ENCODE results near the gene EIF2B4.

Gene EIF2B4

GRCh38 chr2:27379836-27380625 lies 9.9 kb upstream of the EIF2B4 start:
- Mint-ChIP-seq H3K27ac (peak overlapping the region; percentile 92 to 96), H3K27me3 (no peaks in the 10 kb centered on the region), H3K4me1 (peaks cover 55% of the 10 kb centered on the region), H3K4me3 (peak overlapping the region; percentile 90 to 93), H3K9me3 (no peaks in the 10 kb centered on the region)
- peak; percentile 70 for ATAC-seq
- DNase-seq: peak in 1 of 2 donors; percentile 69

GRCh38 chr2:27379383-27379835 lies 9.3 kb upstream of the EIF2B4 start:
- DNase-seq: no peak

DNA sequence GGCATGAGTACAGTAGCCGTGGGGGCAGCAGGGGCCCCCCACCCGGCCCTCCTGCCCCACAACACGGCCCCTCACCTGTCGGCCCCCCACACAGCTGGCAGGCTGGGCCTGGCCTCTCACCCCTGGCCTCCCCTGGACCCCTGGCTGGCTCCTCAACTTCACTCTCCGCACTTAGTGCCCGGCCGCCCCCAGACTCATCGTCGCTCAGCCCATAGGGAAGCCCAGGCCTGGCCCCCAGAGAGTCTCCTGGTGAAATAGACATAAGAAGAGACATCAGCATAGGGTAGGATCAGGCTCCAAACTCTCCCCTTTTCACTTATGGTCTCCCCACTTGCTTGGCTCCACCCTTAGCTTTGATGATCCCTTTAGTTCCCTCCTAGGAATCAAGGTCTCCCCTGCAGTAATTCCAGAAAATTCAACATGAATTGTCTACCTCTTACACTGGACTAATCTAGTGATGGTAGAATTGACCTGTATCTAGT lies 8.7 kb upstream of the EIF2B4 start:
- ATAC-seq: no peak
- Mint-ChIP-seq H3K27ac (peak overlapping the region in 1 of 2 donors; percentile 96), H3K4me3 (peak overlapping the region; percentile 90 to 93)

More at GRCh38 chr2:27379383-27379835, 9.3 kb upstream of the EIF2B4 start:
- peaks cover 59% of the 10 kb centered on the region for H3K4me1 Mint-ChIP-seq
- H3K9me3 Mint-ChIP-seq: no peaks in the 10 kb centered on the region
- no peak for ATAC-seq
- H3K27me3 Mint-ChIP-seq: no peaks in the 10 kb centered on the region
- H3K4me3 Mint-ChIP-seq: peak overlapping the region; percentile 90 to 93
- peak overlapping the region; percentile 92 to 96 for H3K27ac Mint-ChIP-seq

DNA sequence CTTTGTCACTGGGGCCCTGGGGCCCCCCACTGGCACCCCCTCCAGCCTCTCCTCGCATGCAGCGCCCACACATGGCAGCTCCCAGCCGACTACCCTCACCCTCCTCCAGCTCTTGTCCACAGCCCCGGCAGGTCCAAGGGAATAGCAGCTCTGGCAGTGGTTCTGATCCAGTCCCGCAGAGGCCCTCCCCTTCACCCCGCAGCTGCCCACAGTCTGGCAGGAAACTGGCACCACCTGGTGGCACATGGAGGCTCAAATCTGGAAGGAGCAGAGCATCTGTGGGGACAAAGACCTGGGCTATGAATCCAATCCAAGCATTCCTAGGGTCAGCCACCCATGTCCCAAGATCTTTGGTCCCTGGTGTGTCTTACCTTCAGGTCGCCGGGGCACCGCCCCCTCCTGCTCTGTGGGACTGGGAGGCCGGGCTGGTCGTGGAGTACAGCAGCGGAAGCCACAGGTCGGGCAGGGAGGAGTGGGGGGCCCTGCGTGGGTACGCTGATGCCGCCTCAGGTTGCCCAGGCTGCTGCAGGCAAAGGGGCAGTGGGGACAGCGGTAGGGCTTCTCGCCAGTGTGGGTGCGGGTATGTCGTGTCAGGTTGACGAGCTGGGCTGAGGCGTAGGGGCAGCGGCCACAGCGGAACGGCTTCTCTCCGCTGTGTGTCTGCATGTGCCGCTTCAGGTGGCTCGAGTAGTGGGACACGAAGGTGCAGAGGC lies 8.1 kb upstream of the EIF2B4 start:
- H3K27ac Mint-ChIP-seq: no peak overlapping the region
- no peak for DNase-seq
- no peak overlapping the region for H3K4me3 Mint-ChIP-seq
- no peaks in the 10 kb centered on the region for H3K27me3 Mint-ChIP-seq
- ATAC-seq: no peak
- H3K9me3 Mint-ChIP-seq: no peaks in the 10 kb centered on the region
- peaks cover 58% of the 10 kb centered on the region for H3K4me1 Mint-ChIP-seq

More for the DNA sequence above, 8.7 kb upstream of the EIF2B4 start:
- H3K9me3 Mint-ChIP-seq: no peaks in the 10 kb centered on the region
- H3K4me1 Mint-ChIP-seq: peaks cover 56% of the 10 kb centered on the region
- no peak for DNase-seq
- H3K27me3 Mint-ChIP-seq: no peaks in the 10 kb centered on the region

DNA sequence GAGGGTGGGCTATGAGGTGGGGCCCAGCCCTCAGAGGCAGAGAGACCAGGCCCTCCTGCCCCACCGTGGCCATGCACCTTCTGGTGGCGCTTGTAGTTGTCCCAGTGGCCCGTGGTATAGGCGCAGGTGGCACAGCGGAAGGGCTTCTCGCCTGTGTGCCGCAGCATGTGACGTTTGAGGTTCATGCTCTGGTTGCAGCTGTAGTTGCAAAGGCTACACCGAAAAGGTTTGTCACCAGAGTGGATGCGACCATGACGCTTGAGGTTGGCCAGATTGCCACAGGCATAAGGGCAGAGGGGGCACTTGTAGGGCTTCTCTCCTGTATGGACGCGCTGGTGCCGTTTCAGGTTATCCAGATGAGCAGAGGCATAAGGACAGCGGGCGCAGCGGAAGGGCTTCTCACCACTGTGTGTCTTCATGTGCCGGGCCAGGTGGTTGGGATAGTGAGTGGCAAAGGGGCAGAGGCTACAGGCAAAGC lies 7.5 kb upstream of the EIF2B4 start:
- no peaks in the 10 kb centered on the region for H3K9me3 Mint-ChIP-seq
- H3K4me1 Mint-ChIP-seq: peaks cover 64% of the 10 kb centered on the region
- peak overlapping the region in 1 of 2 donors; percentile 24 for H3K4me3 Mint-ChIP-seq
- H3K27me3 Mint-ChIP-seq: no peaks in the 10 kb centered on the region
- peak overlapping the region; percentile 5 to 24 for H3K27ac Mint-ChIP-seq
- no peak for DNase-seq
- ATAC-seq: no peak

DNA sequence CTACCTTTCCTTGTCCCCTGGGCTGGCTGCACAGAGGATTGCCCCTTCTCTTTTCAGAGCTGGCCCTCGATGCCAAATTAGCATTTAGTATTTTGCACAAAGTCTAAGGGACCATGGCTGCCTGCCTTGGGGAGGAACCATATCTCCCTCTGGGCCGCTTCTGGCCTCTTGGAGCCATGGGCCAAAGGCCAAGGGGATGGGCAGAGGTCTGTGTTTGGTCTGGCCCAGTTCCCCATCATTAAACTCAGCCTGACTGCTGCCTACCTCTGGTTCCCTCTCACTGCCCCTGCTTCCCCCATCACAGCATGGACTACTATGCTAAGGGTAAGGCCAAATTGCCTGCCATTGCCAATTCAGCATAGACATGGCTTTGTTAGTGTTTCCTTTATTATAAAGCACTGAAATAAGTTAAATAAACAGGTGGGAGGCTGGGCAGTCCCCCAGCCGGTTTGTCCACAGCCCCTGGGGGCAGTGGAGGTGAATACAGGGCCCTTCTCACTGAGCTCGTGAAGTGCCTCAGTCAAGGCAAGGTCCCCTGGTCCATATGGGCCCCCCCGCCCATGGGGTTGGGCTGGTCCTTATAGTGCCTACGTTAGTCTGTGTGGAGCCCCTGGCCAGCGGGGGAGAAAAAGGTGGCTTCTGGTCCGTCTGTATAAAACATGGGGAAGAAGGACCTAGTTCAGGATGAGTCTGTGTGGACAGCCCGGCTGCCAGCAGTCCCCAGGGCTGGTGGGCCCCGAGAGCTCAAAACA lies 6.9 kb upstream of the EIF2B4 start:
- Mint-ChIP-seq H3K4me3 (no peak overlapping the region), H3K4me1 (peaks cover 70% of the 10 kb centered on the region), H3K27me3 (no peaks in the 10 kb centered on the region), H3K9me3 (no peaks in the 10 kb centered on the region), H3K27ac (peak overlapping the region in 1 of 2 donors; percentile 48)
- no peak for DNase-seq
- ATAC-seq: no peak

- H3K4me3 Mint-ChIP-seq: no peak overlapping the region
- H3K4me1 Mint-ChIP-seq: peaks cover 73% of the 10 kb centered on the region
- H3K9me3 Mint-ChIP-seq: no peaks in the 10 kb centered on the region
- DNase-seq (no peak), ATAC-seq (no peak)
- no peaks in the 10 kb centered on the region for H3K27me3 Mint-ChIP-seq
- H3K27ac Mint-ChIP-seq: peak overlapping the region in 1 of 2 donors; percentile 48
Measured at GRCh38 chr2:27376151-27376865, 6.2 kb upstream of the EIF2B4 start.

DNA sequence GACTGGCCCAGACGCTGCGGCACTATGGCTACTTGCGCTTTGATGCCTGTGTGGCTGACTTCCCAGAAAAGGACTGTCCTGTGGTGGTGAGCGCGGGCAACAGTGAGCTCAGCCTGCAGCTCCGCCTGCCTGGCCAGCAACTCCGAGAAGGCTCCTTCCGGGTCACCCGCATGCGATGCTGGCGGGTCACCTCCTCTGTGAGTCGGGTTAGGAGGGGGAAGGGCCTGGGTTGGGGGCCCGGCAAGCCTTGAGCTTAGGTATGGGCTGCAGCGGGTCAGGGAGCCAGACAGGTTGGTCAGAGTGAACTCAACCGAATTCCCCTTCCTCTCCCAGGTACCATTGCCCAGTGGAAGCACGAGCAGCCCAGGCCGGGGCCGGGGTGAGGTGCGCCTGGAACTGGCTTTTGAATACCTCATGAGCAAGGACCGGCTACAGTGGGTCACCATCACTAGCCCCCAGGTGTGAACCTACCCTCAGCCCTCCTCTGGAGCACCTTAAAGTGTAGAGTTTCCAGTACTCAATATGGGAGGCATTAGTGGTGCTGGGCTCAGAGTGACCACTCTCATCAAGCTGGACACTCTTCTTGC lies 5.5 kb upstream of the EIF2B4 start:
- Mint-ChIP-seq H3K4me3 (no peak overlapping the region), H3K27me3 (no peaks in the 10 kb centered on the region), H3K4me1 (peaks cover 68% of the 10 kb centered on the region), H3K27ac (peak overlapping the region in 1 of 2 donors; percentile 75), H3K9me3 (no peaks in the 10 kb centered on the region)
- ATAC-seq (no peak), DNase-seq (no peak)

DNA sequence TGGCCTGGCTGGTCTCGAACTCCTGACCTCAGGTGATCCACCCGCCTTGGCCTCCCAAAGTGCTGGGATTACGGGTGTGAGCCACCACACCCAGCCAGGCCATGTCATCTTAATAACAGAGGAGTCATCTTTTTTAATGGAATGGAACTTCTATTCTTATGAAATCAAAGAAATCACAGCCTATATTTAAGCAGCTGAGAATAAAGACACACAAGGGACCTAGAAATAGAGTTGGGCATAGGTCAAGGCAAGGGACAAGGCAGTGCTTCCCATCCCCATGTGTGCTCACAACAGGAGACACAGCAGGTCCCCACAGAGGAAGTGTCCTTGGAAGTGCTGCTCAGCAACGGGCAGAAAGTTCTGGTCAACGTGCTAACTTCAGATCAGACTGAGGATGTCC lies 3.4 kb upstream of the EIF2B4 start:
- no peak overlapping the region for H3K27ac Mint-ChIP-seq
- no peak for DNase-seq

DNA sequence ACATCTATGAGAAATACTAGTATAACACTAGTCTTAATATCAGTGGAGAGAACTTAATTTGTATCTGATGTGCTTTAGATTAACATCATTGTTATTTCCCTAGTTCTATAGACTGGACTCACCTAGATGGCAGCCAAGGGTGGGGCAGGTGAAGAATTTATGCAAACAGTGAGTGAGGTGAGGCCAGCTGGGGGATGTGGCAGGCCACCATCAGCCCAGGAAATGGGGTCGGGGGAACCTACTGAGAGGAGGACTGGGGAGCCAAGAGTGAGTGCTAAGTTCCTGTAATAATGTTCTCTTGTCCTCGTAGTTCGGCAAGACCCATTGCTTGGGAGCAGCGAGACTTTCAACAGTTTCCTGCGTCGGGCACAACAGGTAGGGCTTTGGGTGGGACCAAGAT lies 2.8 kb upstream of the EIF2B4 start:
- no peak for DNase-seq
- no peak overlapping the region for H3K27ac Mint-ChIP-seq
- H3K4me3 Mint-ChIP-seq: no peak overlapping the region
- H3K27me3 Mint-ChIP-seq: no peaks in the 10 kb centered on the region
- H3K9me3 Mint-ChIP-seq: no peaks in the 10 kb centered on the region
- H3K4me1 Mint-ChIP-seq: peaks cover 59% of the 10 kb centered on the region
- no peak for ATAC-seq

More for the DNA sequence above, 3.4 kb upstream of the EIF2B4 start:
- no peaks in the 10 kb centered on the region for H3K9me3 Mint-ChIP-seq
- no peaks in the 10 kb centered on the region for H3K27me3 Mint-ChIP-seq
- no peak for ATAC-seq
- H3K4me3 Mint-ChIP-seq: no peak overlapping the region
- peaks cover 62% of the 10 kb centered on the region for H3K4me1 Mint-ChIP-seq

- Mint-ChIP-seq H3K9me3 (no peaks in the 10 kb centered on the region), H3K4me1 (peaks cover 50% of the 10 kb centered on the region), H3K27ac (peak overlapping the region; percentile 93 to 97), H3K27me3 (no peaks in the 10 kb centered on the region), H3K4me3 (peak overlapping the region; percentile 81 to 85)
- peak; percentile 24 to 54 for DNase-seq
- peak; percentile 27 for ATAC-seq
Measured at GRCh38 chr2:27370816-27371620, 880 bp upstream of the EIF2B4 start.

DNA sequence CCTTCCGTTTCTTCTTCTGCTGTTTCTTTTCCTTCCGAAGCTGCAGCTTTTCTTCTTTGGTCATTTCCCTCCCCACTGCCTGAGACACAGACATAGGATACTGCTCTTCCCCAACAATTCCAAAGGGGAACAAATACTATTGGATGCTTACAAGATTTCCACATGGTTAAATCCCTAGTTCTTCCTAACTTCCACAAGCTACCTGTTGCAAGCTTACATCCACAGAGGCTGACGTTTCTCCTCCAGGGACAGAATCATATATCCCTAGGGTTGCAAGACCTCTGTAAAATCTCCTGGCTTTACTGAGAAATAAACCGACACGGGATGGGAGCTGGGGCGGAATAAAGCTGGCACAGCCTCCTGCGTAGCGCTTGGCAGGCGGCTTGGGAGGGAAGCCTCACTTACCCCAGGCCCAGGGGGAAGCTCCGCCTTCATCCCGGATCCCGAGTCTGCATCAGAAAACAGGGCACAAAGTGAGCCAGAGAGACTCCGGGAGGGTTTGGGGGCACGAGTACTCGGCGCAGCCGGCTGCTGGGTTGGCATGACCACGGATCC lies 590 bp downstream of the EIF2B4 start:
- Mint-ChIP-seq H3K27me3 (no peaks in the 10 kb centered on the region), H3K27ac (peak overlapping the region; percentile 93 to 94), H3K9me3 (no peaks in the 10 kb centered on the region), H3K4me1 (peaks cover 48% of the 10 kb centered on the region), H3K4me3 (peak overlapping the region; percentile 81 to 85)
- ATAC-seq (no peak), DNase-seq (no peak)

GRCh38 chr2:27363933-27364332 lies 6.2 kb downstream of the EIF2B4 start:
- no peaks in the 10 kb centered on the region for H3K27me3 Mint-ChIP-seq
- H3K4me3 Mint-ChIP-seq: no peak overlapping the region
- no peak overlapping the region for H3K27ac Mint-ChIP-seq
- H3K9me3 Mint-ChIP-seq: no peaks in the 10 kb centered on the region
- peaks cover 11% of the 10 kb centered on the region for H3K4me1 Mint-ChIP-seq
- ATAC-seq: no peak
- no peak for DNase-seq
